HCT116 (cell line): Measurements from ENCODE around the gene S100A1. TPM values are rescaled to one million over a fixed set of nuclear protein-coding genes. Genes with fewer than 3 reads are reported as not detected.
A peak's percentile ranks its signal among the peaks of the same experiment; 100 is the strongest.

Source experiments
- ATAC-seq: fragments of 200-7000 bp; cut with Tn5 transposase; 2 replicates; pipeline ENCODE4 v1.9.1; 2020; ENCODE audit warnings: mild to moderate bottlenecking, moderate library complexity
- BruUV-seq: library from RNA; stranded (reverse); fragments of 400-500 nt; replicated peaks from 2 replicates; lab custom pipeline; 2021; lab: Mats Ljungman, UMichigan
- CTCF ChIA-PET: fragments of 300-600 bp; sonication (Branson Sonifier 250); formaldehyde crosslinking; loops from one replicate; lab custom pipeline; 2021; ENCODE audit warnings: antibody characterized with exemption; lab: Charles Lee
- POLR2A ChIA-PET: fragments of 300-600, 350-600 bp; sonication (Branson Sonifier 250); formaldehyde crosslinking; loops from one replicate; lab custom pipeline; 2021; ENCODE audit warnings: antibody characterized with exemption; lab: Charles Lee
- RAD21 ChIA-PET, 2 experiments: fragments of 300-600 bp; sonication (Branson Sonifier 250); formaldehyde crosslinking; loops; one replicate each; lab custom pipeline; 2023; ENCODE audit warnings: low total read pairs in 2 of 2; ENCODE audit not compliant: uncharacterized antibody in 2 of 2, unreplicated experiment in 2 of 2, low non-redundant PET in 1 of 2; lab: Charles Lee
- DNase-seq: peaks from one replicate; pipeline ENCODE4 v3.0.0-alpha.2; 2010; ENCODE audit warnings: low read depth, low spot score
- H2AFZ ChIP-seq: fragments of 200-600 bp; shearing (Covaris generic), sonication (generic); 2 replicates; pipeline ENCODE4 v1.6.1; 2017; ENCODE audit warnings: low read depth, mixed run types, mixed read lengths, antibody characterized with exemption, low read length; ENCODE audit not compliant: poor library complexity, severe bottlenecking
- H3K27ac ChIP-seq: 2 replicates; pipeline ENCODE4 v1.5.1; 2012; ENCODE audit warnings: low read depth, low read length
- H3K27me3 ChIP-seq: fragments of 200-600 bp; sonication (generic); 2 replicates; pipeline ENCODE4 v1.6.1; 2016; ENCODE audit warnings: mixed run types, low read length, mixed read lengths; ENCODE audit not compliant: insufficient read depth
- H3K36me3 ChIP-seq, 2 experiments: fragments of 200-500 bp in 1 of 2; fragments of 200-600 bp in 1 of 2; sonication (Bioruptor generic) in 1 of 2; sonication (generic) in 1 of 2; 2 replicates each; pipeline versions ENCODE4 v1.5.1 to v1.6.1; 2014 to 2016; ENCODE audit warnings: low read length in 2 of 2, inconsistent platforms in 1 of 2, mixed read lengths in 1 of 2, mixed run types in 1 of 2; ENCODE audit not compliant: insufficient read depth in 2 of 2, control insufficient read depth in 1 of 2
- H3K4me1 ChIP-seq, 2 experiments: fragments of 200-600 bp in 1 of 2; sonication (generic) in 1 of 2; 2 replicates each; pipeline versions ENCODE4 v1.5.1 to v1.6.1; 2012 to 2017; ENCODE audit warnings: low read length in 2 of 2, inconsistent platforms in 1 of 2, mild to moderate bottlenecking in 1 of 2, mixed read lengths in 1 of 2, mixed run types in 1 of 2, moderate library complexity in 1 of 2; ENCODE audit not compliant: insufficient read depth in 2 of 2, control insufficient read depth in 1 of 2
- H3K4me2 ChIP-seq: fragments of 200-600 bp; sonication (generic); 2 replicates; pipeline ENCODE4 v1.6.1; 2017; ENCODE audit warnings: mixed run types, low read length, mixed read lengths
- H3K4me3 ChIP-seq, 2 experiments: fragments of 200-600 bp in 1 of 2; sonication (generic) in 1 of 2; replicated peaks in 1 of 2; 2 replicates each; pipeline ENCODE4 v1.5.1; 2011 to 2016; ENCODE audit warnings: low read length in 2 of 2, control low read depth in 1 of 2, low read depth in 1 of 2, mild to moderate bottlenecking in 1 of 2, mixed read lengths in 1 of 2, mixed run types in 1 of 2
- H3K79me2 ChIP-seq: fragments of 200-600 bp; sonication (generic); 2 replicates; pipeline ENCODE4 v1.6.1; 2017; ENCODE audit warnings: mild to moderate bottlenecking, mixed run types, low read length, moderate library complexity, mixed read lengths; ENCODE audit not compliant: insufficient read depth
- H3K9ac ChIP-seq: fragments of 200-600 bp; sonication (generic); 2 replicates; pipeline ENCODE4 v1.6.1; 2016; ENCODE audit warnings: low read length, mixed read lengths
- H3K9me2 ChIP-seq: fragments of 200-600 bp; sonication (generic), shearing (Covaris generic); 2 replicates; pipeline ENCODE4 v1.6.1; 2017; ENCODE audit warnings: mixed run types, mild to moderate bottlenecking, moderate library complexity; ENCODE audit not compliant: insufficient read depth
- H3K9me3 ChIP-seq, 2 experiments: fragments of 200-500 bp in 1 of 2; fragments of 200-600 bp in 1 of 2; sonication (Bioruptor generic) in 1 of 2; sonication (generic) in 1 of 2; 2 replicates each; pipeline ENCODE4 v1.6.1; 2014 to 2017; ENCODE audit warnings: low read length in 2 of 2, mixed read lengths in 2 of 2, inconsistent platforms in 1 of 2, low read depth in 1 of 2, mild to moderate bottlenecking in 1 of 2, mixed run types in 1 of 2, moderate library complexity in 1 of 2; ENCODE audit not compliant: control insufficient read depth in 1 of 2, insufficient read depth in 1 of 2
- H4K20me1 ChIP-seq: fragments of 200-600 bp; sonication (generic), shearing (Covaris generic); 2 replicates; pipeline ENCODE4 v1.6.1; 2017; ENCODE audit warnings: mixed run types, mild to moderate bottlenecking, moderate library complexity; ENCODE audit not compliant: insufficient read depth
- ATF3 ChIP-seq: IDR thresholded peaks from 2 replicates; pipeline ENCODE4 v1.6.1; 2012
- CBX3 ChIP-seq: IDR thresholded peaks from 2 replicates; pipeline ENCODE4 v1.6.1; 2012; ENCODE audit warnings: low read depth
- CEBPB ChIP-seq: IDR thresholded peaks from 2 replicates; pipeline ENCODE4 v1.6.1; 2012; ENCODE audit warnings: low read depth
- EGR1 ChIP-seq: IDR thresholded peaks from 2 replicates; pipeline ENCODE4 v1.6.1; 2012; ENCODE audit warnings: low read depth
- ELF1 ChIP-seq: IDR thresholded peaks from 2 replicates; pipeline ENCODE4 v1.6.1; 2012; ENCODE audit warnings: low read depth, borderline replicate concordance
- EZH2 ChIP-seq: fragments of 200-600 bp; sonication (generic); IDR thresholded peaks from 2 replicates; pipeline ENCODE4 v1.6.1; 2017; ENCODE audit warnings: antibody characterized with exemption, mixed run types
- EZH2phosphoT487 ChIP-seq: fragments of 200-600 bp; IDR thresholded peaks from 2 replicates; pipeline ENCODE4 v1.6.1; 2018; ENCODE audit warnings: antibody characterized with exemption, borderline replicate concordance
- FOSL1 ChIP-seq: IDR thresholded peaks from 2 replicates; pipeline ENCODE4 v1.6.1; 2012; ENCODE audit warnings: low read depth
- JUND ChIP-seq: IDR thresholded peaks from 2 replicates; pipeline ENCODE4 v1.6.1; 2012
- POLR2AphosphoS5 ChIP-seq: IDR thresholded peaks from 2 replicates; pipeline ENCODE4 v1.6.1; 2011; ENCODE audit warnings: mild to moderate bottlenecking, low read depth, low read length, moderate library complexity
- RAD21 ChIP-seq: IDR thresholded peaks from 2 replicates; pipeline ENCODE4 v1.6.1; 2012; ENCODE audit warnings: low read depth, mild to moderate bottlenecking
- REST ChIP-seq: IDR thresholded peaks from 2 replicates; pipeline ENCODE4 v1.6.1; 2012; ENCODE audit warnings: low read depth
- YY1 ChIP-seq: IDR thresholded peaks from 2 replicates; pipeline ENCODE4 v1.6.1; 2011; ENCODE audit warnings: low read length, low read depth, moderate library complexity, mild to moderate bottlenecking; ENCODE audit not compliant: insufficient replicate concordance; ENCODE audit errors: extremely low read depth
- ZBTB33 ChIP-seq: IDR thresholded peaks from 2 replicates; pipeline ENCODE4 v1.6.1; 2011; ENCODE audit warnings: mild to moderate bottlenecking, low read length, moderate library complexity; ENCODE audit not compliant: insufficient replicate concordance; ENCODE audit errors: extremely low read depth
- ZFX ChIP-seq: fragments of 450-650 bp; IDR thresholded peaks from 2 replicates; pipeline ENCODE4 v1.6.1; 2017
- ZNF274 ChIP-seq: fragments of 200-500 bp; sonication (Bioruptor generic); IDR thresholded peaks from 2 replicates; pipeline ENCODE4 v1.6.1; 2014; ENCODE audit warnings: mild to moderate bottlenecking, low read depth, low read length, inconsistent platforms
- intact Hi-C: fragments of 100-400 bp; cut with micrococcal nuclease; formaldehyde crosslinking; loops from 2 replicates; pipeline ENCODE4 v1.10.0; 2022
- total RNA-seq: library from RNA; stranded (reverse); gene quantifications from one replicate; pipeline ENCODE4 v1.2.1, GENCODE V29; 2021; ENCODE audit not compliant: unreplicated experiment

The S100A1 gene
- total RNA-seq, 1 experiment from 2014 or later: 0.30 TPM

GRCh38 chr1:153608742-153609584 lies 19.3 kb upstream of the S100A1 start (continued):
- TF ChIP-seq EZH2phosphoT487: no peak
- no peak for TF ChIP-seq EZH2
- TF ChIP-seq ZNF274: no peak
- TF ChIP-seq YY1: peak; percentile 5

GRCh38 chr1:153609585-153609907 lies 18.7 kb upstream of the S100A1 start:
- H3K27ac ChIP-seq: peak overlapping the region; percentile 72
- H3K9me3 ChIP-seq: no peaks in the 10 kb centered on the region
- H3K4me1 ChIP-seq: peaks cover 47 to 70% of the 10 kb centered on the region in 2 experiments
- H3K4me2 ChIP-seq: peak overlapping the region; percentile 88
- no peak overlapping the region for H2AFZ ChIP-seq
- H3K4me3 ChIP-seq: peak overlapping the region; percentile 51 to 59
- DNase-seq (no peak), ATAC-seq (no peak)
- H3K36me3 ChIP-seq: peaks cover 3 to 17% of the 10 kb centered on the region in 2 experiments; a peak in 3 of 4 replicates
- ChIA-PET CTCF (no interaction called here), POLR2A (interaction anchor here (0.8 to 9.1 kb wide), 7 partner anchors 8 to 75 kb away, joined by 3 to 61 read pairs (median 5); partner anchors contain the start of genes CHTOP, S100A13 and S100A6), RAD21 (interaction anchor here in 1 of 2 experiments (1.1 kb wide), 2 partner anchors 18 to 75 kb away, joined by 3 to 4 read pairs; partner anchors contain the start of gene S100A13)
- no peaks in the 10 kb centered on the region for H3K9me2 ChIP-seq
- peaks cover 65% of the 10 kb centered on the region for H3K79me2 ChIP-seq
- no peaks in the 10 kb centered on the region for H3K27me3 ChIP-seq
- TF ChIP-seq YY1 (no peak), ELF1 (no peak), FOSL1 (no peak), EZH2phosphoT487 (no peak), ATF3 (no peak), EZH2 (no peak), ZFX (no peak), CBX3 (no peak), RAD21 (no peak), CEBPB (no peak), ZNF274 (no peak), ZBTB33 (no peak), EGR1 (no peak), REST (no peak), JUND (no peak), POLR2AphosphoS5 (no peak)
- no peaks in the 10 kb centered on the region for H4K20me1 ChIP-seq
- peak overlapping the region; percentile 73 for H3K9ac ChIP-seq
- TSS peak; percentile 80 for BruUV-seq
- intact Hi-C loops: no loop called here
